HK-2 (cell line): ENCODE measurements around the gene SH3PXD2A.

Experiments used
- DNase-seq: peaks from one replicate; pipeline ENCODE4 v3.0.0-alpha.2; 2018; ENCODE audit not compliant: unreplicated experiment

SH3PXD2A gene

DNA sequence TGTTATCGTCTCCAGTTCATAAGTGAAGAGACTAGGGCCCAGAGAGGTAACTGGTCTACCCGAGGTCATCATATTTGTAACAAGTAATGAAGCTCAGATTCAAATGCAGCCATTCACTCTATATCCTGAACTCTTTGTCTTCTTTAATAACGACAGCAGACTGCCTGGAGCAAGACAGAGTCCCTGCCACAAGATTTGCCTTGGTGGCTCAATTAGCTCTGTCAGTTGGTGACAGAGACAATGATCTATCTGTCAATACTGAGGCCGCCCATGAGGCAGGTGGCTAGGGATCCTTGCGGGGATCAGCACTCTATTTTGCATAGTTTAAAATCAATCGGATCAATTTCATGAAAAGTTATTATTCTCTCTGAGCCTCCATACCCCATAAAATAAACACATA lies 43.9 kb downstream of the SH3PXD2A start:
- no peak for DNase-seq

DNA sequence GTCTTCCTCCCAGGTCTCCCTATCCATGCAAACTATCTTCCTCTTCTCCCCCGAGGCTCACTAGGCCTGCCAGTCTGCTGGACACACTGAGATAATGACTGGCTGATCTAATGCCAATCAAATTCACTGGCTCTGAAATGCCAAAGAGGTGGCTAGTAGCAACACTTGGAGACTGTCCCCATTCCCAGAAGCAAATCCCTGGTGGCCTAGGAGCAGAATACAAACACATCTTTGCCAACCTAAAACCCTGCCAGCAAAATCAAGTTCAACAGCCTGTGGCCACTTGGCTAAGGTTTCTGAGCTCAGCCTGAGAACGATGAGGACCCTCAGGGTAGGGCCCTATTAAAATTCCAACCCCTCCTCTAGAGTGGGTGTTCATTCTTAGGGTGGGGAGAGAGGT lies 46.6 kb downstream of the SH3PXD2A start:
- no peak for DNase-seq

- no peak for DNase-seq
Observed at GRCh38 chr10:103807996-103808395, 47.4 kb downstream of the SH3PXD2A start.

DNA sequence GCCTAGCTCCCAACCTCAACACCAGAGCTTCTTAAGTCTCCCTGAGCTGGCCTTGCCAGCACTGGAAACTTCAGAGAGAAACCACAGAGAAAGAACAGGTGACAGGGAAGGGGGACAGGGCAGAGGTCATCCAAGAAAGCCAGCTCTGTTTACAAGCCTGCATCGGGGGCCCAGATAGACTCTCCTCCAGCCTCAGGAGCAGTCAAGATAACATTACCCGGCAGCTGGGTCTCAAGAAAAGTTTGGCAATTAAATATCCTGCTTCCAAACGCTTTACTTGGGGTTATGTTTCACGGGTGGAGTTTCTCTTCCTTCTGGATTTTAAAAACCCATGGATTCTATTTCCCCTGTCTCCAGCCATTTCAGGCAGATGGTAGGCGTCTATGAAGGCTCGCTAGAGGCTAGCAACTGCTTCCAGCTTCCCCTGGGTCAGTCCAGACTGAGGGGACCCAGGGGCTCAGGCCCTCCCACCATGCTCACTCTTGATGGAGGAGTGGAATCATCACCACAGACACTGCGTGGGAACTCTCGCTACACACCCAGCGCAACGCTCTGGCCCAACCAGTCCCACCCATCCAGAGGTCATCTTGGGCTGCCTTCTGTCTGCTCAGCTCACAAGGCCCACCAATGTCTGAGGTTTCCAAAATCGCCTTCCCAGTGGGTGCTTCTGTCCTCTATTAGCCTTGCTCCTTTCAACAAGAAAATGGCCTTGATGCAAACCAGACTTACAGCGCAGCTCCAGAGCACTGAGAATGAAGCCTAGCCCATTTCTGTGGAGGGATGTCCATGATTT lies 48.8 kb downstream of the SH3PXD2A start:
- DNase-seq, result no peak

GRCh38 chr10:103805781-103806180 lies 49.6 kb downstream of the SH3PXD2A start:
- no peak for DNase-seq

GRCh38 chr10:103804871-103805270 lies 50.5 kb downstream of the SH3PXD2A start:
- no peak for DNase-seq

- DNase-seq, result no peak
Observed at GRCh38 chr10:103803941-103804340, 51.4 kb downstream of the SH3PXD2A start.

DNA sequence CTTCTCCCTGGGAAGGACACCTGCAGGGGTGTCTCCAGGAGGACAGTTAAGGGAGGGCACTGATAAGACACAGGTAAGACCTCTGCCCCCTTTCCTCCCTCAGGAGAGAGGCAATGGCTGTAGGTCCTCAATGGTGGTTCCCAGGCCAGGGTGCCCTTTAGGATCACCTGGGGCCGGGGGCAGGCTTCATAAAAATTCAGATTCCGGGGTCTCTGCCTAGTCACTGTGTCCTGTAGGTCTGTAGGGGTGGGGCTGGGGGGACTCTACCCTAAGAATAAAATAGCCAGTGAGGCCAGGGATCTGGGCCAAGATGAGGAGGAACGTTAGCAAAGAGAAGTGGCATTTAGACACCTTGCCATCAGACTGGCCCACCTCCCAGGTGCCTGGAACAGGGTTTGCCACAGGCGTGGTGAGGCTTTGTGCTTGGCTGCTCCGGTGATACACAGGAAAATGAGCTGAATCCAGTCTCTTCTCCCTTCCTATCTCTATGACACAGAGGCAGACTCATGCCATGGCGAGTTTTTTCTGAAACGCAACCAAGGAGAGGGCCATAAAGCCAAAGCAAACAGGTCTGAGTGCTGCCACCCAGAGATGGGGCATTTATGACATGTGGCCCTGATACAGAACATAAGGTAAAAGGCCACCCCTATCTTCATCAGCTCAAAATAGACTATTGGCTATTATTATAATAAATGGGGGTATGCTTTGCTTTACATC lies 52.6 kb downstream of the SH3PXD2A start:
- no peak for DNase-seq

- no peak for DNase-seq
Observed at GRCh38 chr10:103802081-103802480, 53.3 kb downstream of the SH3PXD2A start.

GRCh38 chr10:103800789-103801540 lies 54.4 kb downstream of the SH3PXD2A start:
- no peak for DNase-seq

DNA sequence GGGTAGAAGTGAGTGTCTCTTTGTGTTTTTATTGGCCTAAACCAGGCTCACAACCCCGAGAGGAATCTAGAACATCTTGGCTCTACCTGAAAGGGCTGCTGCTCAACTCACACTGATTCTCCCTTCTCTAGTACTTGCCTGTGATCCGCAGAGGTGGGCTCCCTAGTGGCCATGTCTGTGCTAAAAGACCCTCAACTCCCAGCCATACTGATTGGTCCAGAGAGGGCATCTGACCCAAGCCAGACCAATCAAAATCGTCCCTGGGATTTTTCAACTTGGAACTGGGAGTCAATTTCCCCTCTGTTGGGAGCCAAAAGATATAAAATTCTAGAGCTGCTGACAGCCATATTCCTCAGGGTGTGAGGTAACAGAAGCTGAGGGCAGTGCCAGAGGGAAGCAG lies 55.3 kb downstream of the SH3PXD2A start:
- DNase-seq, result no peak

DNA sequence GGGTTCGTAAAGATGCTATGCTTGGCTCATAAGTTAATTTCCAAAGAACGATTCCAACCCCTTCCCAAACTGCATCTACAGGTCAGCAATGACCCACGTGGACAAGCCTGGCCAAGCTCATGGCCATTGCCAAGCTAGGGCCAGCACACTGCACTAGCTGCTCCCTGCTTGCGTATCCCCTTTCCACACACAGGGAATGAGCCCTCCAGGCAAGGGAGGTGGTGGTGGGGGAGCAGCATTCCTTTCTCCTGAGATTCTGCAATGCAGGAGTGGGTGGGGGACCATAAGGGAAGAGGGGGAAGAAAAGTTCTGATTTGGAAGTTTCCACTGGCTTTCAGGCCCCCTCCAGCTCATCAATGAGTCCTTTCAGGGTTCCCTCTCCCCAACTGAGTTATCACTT lies 56.0 kb downstream of the SH3PXD2A start:
- DNase-seq, result no peak

DNA sequence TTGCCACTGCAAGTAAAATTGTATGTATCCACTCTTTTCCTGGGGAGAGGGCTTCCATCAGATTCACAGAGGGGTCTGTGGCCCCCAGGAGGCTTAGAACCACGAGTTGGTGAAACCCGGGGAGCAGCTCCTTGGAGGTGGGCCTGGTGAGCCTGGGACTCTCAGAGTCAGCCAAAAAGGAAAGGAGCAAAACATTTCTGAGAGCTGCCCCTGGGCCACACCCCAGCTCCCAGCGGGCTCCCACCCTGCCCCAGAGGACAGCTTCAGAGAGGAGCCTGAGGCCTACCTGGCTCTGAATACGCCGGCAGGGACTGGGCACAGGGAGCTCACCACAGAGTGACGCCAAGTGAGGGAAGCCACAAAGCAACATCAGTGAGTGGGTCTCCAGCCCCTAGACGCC lies 56.9 kb downstream of the SH3PXD2A start:
- DNase-seq, result no peak

- DNase-seq, result no peak
Observed at GRCh38 chr10:103797857-103798256, 57.5 kb downstream of the SH3PXD2A start.

DNA sequence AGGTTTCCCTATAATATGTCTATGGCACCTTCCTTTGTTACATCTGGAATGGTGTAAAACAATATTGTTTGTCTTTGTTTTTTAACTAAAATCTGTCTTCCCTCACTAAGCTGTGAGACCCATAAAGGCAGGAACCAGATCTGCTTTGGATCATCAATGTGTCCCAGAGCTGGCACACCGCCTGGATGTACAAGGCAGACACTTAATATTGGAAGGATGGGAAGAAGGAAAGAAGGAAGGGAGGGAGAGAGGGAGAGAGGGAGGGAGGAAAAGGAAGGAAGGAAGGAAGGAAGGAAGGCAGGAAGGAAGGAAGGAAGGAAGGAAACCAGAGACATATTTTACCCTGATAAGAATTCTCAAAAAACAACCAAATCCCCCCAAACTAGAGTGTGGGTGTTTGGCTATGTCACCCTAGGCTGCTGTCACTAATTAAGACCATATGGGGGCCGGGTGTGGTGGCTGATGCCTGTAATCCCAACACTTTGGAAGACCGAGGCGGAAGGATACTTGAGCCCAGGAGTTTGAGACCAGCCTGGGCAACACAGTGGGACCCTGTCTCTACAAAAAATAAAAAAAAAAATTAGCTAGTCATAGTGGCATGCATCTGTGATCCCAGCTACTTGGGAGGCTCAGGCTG lies 59.6 kb downstream of the SH3PXD2A start:
- no peak for DNase-seq

- DNase-seq, result no peak
Observed at GRCh38 chr10:103794996-103795395, 60.4 kb downstream of the SH3PXD2A start.

GRCh38 chr10:103793920-103794883 lies 61.2 kb downstream of the SH3PXD2A start:
- no peak for DNase-seq

- DNase-seq, result no peak
Observed at GRCh38 chr10:103793429-103793828, 61.9 kb downstream of the SH3PXD2A start.

DNA sequence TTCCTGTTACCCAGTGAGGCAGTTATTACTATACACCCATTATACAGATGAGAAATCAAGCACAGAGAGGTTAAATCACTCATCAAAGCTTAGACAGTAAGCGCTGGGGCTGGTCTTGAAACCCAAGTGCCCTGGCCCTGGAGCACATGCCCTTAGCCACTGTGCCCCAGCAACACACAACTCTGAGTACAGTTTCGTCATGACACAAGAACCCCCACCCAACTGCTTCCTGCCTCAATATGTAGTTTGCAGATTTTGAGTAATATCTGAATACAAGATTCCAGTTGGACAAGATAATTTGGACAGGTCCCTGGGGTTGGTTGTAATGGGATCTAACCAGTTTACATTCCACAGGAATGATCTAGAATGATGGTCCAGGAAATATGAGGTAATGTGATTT lies 62.8 kb downstream of the SH3PXD2A start:
- DNase-seq, result no peak

- no peak for DNase-seq
Observed at GRCh38 chr10:103791858-103792257, 63.5 kb downstream of the SH3PXD2A start.

GRCh38 chr10:103791291-103791690 lies 64.1 kb downstream of the SH3PXD2A start:
- DNase-seq, result no peak
